HG03039 (cell line): ENCODE measurements around the gene CLK1.
"Not testable (repeated sequence)": the region's sequence is repeated elsewhere in the genome, so short reads cannot be mapped to it uniquely, and the experiment has no call there.

Experiments
- ATAC-seq: cut with Tn5 transposase; IDR thresholded peaks from one replicate; pipeline ENCODE4 v1.9.1; 2021; ENCODE audit warnings: mild to moderate bottlenecking, moderate library complexity; ENCODE audit not compliant: unreplicated experiment

CLK1 gene

DNA sequence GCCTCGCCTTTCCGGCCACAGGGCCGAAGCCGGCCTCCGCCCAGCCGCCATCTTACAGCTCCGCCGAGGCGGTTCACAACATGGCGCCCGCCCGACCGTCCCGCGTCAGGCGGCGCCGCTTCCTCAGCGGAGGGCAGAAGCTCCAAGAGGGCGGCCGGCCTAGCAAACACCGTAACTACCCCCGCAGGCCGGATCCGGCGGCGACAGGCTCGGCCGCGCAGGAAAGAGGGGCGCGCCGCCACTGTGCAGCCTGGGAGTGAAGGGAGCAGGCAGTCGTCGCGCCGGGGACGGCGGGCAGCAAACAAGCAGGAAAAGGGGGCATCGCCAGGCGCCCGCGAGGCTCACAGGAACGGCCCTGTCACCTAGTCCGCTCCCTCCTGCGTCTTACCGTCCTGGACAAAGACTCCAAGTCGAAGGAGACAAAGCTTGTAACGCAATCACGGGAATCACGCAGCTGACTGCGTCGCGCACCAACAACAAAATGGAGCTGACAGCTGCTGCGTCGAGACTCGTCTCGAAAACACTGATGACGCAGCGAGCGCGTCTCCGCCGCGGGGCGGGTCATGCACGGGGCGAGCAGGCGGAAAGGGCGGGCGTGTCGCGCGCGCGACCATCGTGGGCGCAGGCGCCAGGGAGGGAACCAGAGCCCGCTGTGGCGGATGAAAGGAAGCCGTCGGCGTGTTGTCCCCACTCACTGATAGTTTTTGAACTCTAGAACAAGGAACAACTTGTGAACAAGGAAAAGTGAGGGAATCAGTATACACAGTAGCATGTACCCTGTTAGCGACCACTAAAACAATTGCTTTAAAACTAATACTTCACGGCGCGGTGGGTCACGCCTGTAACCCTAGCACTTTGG lies at the start of gene CLK1:
Gene CLK1 (minus strand): TSS at position 483 of the 859 bp plus-strand sequence. CDS start 2,796 bp downstream, outside the sequence.
- peak; percentile 79 for ATAC-seq

DNA sequence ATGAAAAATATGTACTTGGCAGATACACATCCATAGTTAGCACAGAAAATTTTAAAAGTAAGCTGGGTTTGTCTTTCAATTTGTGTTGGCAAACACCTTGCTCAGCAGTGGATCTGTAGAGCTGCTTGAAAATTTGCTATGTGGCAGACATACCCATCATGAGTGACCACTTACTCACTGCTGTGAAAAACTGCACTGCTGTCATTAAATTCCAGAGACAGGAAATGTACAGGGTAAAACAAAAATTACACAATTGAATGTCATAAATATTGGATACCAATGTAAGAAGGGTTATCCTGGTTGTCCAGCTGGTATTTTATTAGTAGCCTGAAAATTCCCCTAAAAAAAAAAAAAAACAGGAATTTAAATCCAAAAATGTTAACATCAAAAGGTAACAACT lies 49.2 kb upstream of the CLK1 start:
- no peak for ATAC-seq

DNA sequence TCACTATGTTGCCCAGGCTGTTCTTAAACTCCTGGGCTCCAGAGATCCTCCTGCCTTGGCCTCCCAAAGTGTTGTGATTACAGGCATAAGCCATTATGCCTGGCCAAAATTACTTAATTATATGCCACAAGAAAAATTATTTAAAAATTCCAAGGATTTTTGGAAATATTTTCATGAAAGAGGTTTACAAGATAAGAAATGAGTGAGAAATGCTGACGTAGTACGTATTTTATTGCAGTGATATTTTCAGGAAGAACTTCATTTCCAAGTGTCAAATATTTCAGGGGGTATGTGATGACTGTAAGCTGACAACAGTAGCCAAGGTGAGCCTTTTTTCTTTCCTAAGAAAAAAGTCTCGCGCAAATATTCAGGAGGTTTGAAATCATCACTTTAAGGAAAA lies 45.5 kb upstream of the CLK1 start:
- ATAC-seq, result no peak

DNA sequence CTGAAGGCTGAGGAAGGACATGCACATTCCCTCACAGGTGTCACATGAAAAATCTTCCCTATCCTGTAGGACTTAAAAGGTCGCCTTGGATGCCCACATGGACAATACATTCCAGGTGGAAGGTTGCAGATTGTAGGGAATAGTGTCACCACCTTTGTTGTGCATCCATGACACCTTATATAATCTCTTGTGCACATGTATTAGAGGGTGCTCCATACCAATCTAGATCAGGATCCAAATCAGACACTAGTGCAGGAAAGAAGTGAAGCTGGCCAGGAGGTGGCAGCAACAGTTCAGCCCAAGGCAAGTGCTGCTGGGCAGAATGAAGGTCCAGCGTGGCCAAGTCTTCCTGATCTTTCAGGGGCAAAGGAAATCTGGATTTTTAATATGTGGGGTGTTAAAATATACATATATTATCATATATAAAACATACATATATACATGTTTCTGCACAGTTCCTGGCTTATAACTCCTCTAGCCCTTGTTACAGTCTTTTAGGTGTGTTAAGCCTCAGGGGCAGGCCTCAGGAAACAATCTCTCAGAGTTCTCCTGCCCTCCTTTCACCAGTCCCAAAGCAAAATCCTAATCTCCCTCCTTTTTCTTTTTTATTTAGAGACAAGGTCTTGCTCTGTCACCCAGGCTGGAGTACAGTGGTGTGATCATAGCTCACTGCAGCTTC lies 41.3 kb upstream of the CLK1 start:
- ATAC-seq, result no peak

DNA sequence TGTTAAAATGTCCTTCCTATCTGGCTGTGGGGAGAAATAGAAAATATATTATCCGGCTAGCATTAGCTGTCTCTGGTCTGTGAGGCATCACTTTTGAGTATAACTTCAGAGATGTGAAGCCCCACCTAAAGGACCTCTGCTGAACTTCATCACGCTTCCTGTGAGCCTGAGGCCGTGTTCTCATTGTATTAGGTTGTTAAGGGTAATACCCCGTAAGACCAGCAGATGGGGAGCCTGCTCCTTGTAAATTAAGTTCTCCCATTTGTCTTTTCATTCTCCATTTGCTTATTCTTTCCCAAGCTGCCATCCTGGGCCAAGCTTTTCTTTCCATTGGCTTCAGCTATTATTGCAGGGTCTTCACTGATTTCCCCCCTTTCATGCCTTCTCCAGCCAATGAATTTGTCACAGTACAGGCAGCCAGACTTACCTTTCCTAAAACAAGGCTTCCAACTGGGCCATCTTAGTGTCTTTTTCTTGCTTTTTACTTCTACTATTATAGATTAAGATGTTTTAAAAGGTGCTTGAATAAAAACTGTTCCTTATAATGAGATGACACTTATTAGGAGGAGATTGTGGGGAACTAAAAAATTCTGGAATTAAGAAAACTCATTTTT lies 37.1 kb upstream of the CLK1 start:
- peak; percentile 96 for ATAC-seq

DNA sequence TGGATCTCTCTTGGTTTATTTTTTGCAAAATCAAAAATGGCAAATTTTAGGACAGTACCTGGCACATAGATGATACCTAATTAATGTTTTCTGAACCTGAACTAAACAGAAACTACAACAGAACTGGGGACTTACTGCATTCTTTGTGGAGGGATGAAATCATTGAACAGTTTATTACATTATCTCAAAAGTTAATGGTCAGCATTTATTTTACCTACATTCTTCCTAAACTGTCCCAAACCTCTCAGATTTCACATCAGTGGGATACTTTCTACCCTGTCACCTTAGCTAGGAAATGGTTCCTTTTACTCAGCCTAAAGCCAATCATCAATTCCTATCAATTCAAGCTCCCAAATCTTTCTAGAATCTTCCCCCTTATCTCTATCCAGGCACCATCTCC lies 35.0 kb upstream of the CLK1 start:
- no peak for ATAC-seq

- ATAC-seq, result peak; percentile 88
These were observed 24.5 kb upstream of the CLK1 start, which contains the start of the genes NIF3L1 and PPIL3 for GRCh38 chr2:200888704-200889625. Gene NIF3L1 (plus strand): TSS chr2:200889371. CDS start chr2:200891944, 2,573 bp downstream. Gene PPIL3 (minus strand): TSS chr2:200889077. CDS start chr2:200887615, 1,462 bp downstream.

GRCh38 chr2:200881715-200882249 lies 17.3 kb upstream of the CLK1 start:
- not testable (repeated sequence) for ATAC-seq

DNA sequence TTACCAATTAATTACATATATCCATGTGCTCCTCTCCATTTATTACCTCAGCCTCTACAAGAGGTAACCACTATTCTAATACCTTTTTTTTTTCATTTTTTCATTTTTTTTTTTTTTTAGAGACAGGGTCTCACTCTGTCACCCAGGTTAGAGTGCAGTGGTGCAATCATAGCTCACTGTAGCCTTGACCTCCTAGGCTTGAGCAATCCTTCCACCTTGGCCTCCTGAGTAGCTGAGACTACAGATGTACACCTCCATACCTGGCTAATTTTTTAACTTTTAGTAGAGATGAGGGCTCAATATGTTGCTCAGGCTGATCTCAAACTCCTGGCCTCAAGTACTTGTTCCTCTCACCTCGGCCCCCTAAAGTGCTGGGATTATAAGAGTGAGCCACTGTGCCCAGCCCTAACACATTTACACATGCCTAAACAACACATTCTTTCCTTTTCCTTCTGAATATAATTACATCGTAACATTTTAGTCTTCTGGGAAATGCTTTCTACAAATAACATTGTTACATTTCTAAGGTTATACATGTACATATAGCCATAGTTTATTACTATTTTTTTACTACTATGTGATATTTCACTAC lies 13.9 kb upstream of the CLK1 start:
- no peak for ATAC-seq

GRCh38 chr2:200877443-200877842 lies 13.0 kb upstream of the CLK1 start:
- no peak for ATAC-seq

DNA sequence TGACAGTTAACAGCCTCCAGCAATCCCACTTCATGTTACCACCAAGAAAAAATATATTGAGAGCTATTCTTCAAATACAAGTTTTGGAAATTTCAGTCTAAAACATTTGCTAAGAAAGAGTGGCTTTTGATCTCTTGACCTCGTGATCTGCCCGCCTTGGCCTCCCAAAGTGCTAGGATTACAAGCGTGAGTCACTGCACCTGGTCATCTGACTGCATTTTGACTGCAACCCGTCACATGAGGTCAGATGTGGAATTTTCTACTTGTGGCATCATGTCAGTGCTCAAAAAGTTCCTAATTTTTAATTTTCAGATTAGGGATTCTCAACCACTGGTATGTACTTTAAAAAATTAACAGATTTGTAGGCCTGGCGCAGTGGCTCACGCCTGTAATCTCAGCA lies 9.1 kb upstream of the CLK1 start:
- ATAC-seq, result no peak

DNA sequence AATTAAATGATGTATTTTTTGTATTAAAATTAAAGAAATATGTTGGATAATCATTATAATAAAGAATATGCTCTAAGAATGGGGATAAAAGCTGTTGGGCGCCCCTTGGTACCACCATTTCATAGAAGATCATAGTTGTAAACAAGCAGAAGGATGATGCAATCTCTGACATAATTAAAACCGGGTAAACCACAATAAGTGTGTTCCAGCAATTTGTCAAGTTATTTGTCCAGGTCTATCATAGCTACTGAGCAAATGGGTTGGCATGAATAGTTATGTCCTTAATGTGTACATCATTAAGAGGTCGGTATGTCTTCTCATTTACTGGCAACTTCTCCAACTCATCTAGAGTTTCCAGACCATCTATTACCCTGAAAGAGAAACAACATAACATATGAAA lies 6.7 kb upstream of the CLK1 start:
- no peak for ATAC-seq

- ATAC-seq, result no peak
These were observed 4.6 kb upstream of the CLK1 start for GRCh38 chr2:200869014-200869413.

DNA sequence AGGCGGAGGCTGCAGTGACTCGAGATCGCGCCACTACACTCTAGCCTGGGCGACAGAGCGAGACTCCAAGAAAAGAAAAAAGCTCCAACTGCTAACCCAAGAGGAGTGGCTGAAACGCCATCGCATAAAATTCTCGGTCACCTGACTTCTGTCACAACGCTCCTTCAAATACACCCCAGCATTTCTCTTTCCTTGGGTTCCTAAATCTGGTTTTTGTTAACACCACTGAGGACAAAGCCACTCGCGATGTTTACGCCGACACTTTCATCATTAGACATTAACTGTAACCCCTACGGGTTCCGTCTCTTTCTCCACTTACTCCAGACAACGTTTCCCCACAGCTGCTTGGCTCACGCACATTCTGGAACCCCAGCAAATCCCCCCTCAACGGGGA lies 679 bp downstream of the CLK1 start:
- no peak for ATAC-seq

- ATAC-seq, result no peak
These were observed 1.9 kb downstream of the CLK1 start for GRCh38 chr2:200862532-200863000.

- ATAC-seq, result no peak
These were observed 2.8 kb downstream of the CLK1 start for GRCh38 chr2:200861617-200862155.

DNA sequence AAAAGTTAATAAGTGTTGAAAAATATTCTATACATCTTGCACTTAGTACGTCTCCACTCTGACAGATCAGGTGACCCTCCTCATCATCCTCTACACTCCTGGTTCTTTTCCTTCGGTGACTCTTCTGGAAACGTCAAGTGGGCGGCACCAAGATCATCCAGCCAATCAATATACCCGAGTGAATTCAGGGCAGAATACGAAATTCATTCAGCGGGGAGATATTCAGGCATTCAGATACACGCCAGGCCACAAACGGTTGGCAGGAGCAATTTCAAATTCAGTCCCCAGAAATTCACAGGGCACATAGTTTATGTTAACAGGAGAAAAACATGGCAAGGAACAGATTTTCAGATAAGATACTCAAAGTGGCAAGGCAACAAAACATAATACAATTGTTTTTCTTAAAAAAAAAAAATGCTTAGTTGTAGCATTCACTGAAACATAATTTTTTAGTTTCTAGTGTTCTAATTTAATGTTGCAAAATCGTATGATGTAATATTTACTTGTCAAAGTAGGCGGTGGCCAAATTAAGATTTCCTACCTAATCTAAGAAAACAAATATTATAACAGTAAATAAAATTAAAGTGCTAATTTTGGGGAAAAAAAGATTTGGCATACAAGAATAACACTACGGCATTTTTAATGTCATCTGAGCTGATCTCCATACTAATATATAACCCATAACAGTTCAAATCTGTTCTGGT lies 4.2 kb downstream of the CLK1 start:
- no peak for ATAC-seq

- ATAC-seq, result no peak
These were observed 7.7 kb downstream of the CLK1 start for GRCh38 chr2:200856806-200857205.

- no peak for ATAC-seq
These were observed 11.9 kb downstream of the CLK1 start for GRCh38 chr2:200852605-200853004.
